ENCODE data around the gene UGGT1.
A peak's percentile ranks its signal among the peaks of the same experiment; 100 is the strongest.

The UGGT1 gene

DNA sequence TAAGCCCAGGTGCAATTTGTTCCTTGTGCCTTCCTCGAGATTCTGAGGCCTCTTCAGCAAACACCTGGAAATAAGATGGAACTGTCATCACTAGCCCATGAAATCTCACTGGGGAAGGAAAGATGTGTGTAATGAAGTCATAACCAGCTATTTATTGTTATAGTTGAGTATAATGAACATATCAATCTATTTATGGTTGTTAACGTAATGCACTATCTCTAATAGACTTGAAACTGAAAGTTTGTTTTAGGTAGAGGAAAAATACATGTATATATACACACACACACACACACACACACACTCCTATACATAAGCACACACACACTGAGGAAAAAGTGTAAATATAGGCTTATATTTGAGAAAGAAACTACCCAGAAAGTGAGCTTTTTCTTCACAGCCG is 62.8 kb downstream of the UGGT1 start:
- H3K4me3 ChIP-seq (ENCODE audit: low read length): 0 out of 2 replicates have a peak overlapping the region, but pooled peaks have one; percentile 15
- peaks cover 79% of the 10 kb centered on the region for H3K4me1 ChIP-seq (ENCODE audit: control insufficient read depth, low read length)
- H3K9me2 ChIP-seq (replicated peaks; ENCODE audit: control insufficient read depth, low read length): no peaks in the 10 kb centered on the region
- peaks cover 13% of the 10 kb centered on the region for H3F3A ChIP-seq (ENCODE audit: control insufficient read depth, insufficient read depth)
- no peaks in the 10 kb centered on the region for H3K9me3 ChIP-seq (ENCODE audit: control insufficient read depth, insufficient read depth, low read length)
- no peaks in the 10 kb centered on the region for H4K20me1 ChIP-seq (ENCODE audit: control insufficient read depth, insufficient read depth, low read depth, low read length)
- peaks cover 84% of the 10 kb centered on the region for H3K36me3 ChIP-seq (ENCODE audit: control insufficient read depth, low read length)
- peak overlapping the region; percentile 34 for H3K4me2 ChIP-seq (ENCODE audit: low read length)
- peaks cover 16% of the 10 kb centered on the region; the same call in 1 of the 2 replicates for H3K79me2 ChIP-seq (ENCODE audit: control insufficient read depth, low read length)
- no peak for TF ChIP-seq EZH2phosphoT487 (IDR thresholded peaks at IDR 0.05; ENCODE audit: borderline replicate concordance, low read length)
- TF ChIP-seq, protein P1, sequence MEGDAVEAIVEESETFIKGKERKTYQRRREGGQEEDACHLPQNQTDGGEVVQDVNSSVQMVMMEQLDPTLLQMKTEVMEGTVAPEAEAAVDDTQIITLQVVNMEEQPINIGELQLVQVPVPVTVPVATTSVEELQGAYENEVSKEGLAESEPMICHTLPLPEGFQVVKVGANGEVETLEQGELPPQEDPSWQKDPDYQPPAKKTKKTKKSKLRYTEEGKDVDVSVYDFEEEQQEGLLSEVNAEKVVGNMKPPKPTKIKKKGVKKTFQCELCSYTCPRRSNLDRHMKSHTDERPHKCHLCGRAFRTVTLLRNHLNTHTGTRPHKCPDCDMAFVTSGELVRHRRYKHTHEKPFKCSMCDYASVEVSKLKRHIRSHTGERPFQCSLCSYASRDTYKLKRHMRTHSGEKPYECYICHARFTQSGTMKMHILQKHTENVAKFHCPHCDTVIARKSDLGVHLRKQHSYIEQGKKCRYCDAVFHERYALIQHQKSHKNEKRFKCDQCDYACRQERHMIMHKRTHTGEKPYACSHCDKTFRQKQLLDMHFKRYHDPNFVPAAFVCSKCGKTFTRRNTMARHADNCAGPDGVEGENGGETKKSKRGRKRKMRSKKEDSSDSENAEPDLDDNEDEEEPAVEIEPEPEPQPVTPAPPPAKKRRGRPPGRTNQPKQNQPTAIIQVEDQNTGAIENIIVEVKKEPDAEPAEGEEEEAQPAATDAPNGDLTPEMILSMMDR (IDR thresholded peaks at IDR 0.05; ENCODE audit: low read depth, low read length, poor library complexity, severe bottlenecking): no peak
- H3K27ac ChIP-seq (ENCODE audit: low read depth, low read length): peak overlapping the region; percentile 81
- no peaks in the 10 kb centered on the region for H3K27me3 ChIP-seq (ENCODE audit: control insufficient read depth, low read length)

DNA sequence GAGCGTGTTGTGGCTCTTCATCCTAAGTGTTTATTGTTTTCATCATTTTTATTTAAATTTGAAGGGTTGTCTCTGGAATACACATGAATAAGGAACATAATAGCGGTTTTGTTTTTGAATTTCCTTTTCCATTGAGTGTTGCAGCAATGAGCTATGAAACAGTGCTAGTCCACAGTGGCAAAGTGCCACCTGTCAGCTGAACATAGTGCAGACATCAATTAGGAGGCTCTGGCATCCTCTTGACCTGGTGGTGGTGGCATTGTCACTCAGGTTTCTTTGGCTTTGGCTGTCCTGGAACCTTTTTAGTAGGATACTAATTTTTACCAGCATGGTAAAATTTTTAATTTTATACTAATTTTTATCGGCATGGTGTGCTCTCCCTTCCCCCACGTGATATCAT is 63.2 kb downstream of the UGGT1 start:
- Histone ChIP-seq H4K20me1 (ENCODE audit: control insufficient read depth, insufficient read depth, low read depth, low read length) (no peaks in the 10 kb centered on the region), H3K4me3 (ENCODE audit: low read length) (0 out of 2 replicates have a peak overlapping the region, but pooled peaks have one; percentile 15), H3K9me3 (ENCODE audit: control insufficient read depth, insufficient read depth, low read length) (no peaks in the 10 kb centered on the region), H3F3A (ENCODE audit: control insufficient read depth, insufficient read depth) (peaks cover 13% of the 10 kb centered on the region), H3K27me3 (ENCODE audit: control insufficient read depth, low read length) (no peaks in the 10 kb centered on the region), H3K4me2 (ENCODE audit: low read length) (peak overlapping the region; percentile 34), H3K4me1 (ENCODE audit: control insufficient read depth, low read length) (peaks cover 74% of the 10 kb centered on the region), H3K79me2 (ENCODE audit: control insufficient read depth, low read length) (peaks cover 14% of the 10 kb centered on the region; the same call in 1 of the 2 replicates), H3K9me2 (replicated peaks; ENCODE audit: control insufficient read depth, low read length) (no peaks in the 10 kb centered on the region), H3K27ac (ENCODE audit: low read depth, low read length) (peak overlapping the region; percentile 81), H3K36me3 (ENCODE audit: control insufficient read depth, low read length) (peaks cover 84% of the 10 kb centered on the region)
- no peak for TF ChIP-seq EZH2phosphoT487 (IDR thresholded peaks at IDR 0.05; ENCODE audit: borderline replicate concordance, low read length)
- TF ChIP-seq, protein P1 (IDR thresholded peaks at IDR 0.05; ENCODE audit: low read depth, low read length, poor library complexity, severe bottlenecking): no peak

DNA sequence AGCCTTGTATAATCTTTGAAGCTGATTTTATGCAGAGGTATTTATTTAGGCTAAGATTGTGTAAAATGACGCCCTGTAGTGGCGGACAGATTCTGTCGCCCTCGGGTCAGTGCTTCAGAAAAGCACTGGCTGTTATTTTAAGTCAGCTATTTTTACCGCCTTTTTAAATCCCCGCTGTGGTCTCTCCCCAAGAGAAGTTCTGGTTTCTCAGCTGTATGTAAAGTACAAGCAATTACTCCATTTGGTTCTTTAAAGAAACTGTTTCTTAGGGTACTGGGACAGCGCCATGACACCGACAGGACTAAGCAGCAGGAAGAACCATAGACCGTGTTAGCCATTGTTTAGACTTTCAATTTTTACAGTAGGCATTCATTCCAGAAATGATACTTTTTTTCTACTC is 65.0 kb downstream of the UGGT1 start:
- Histone ChIP-seq H4K20me1 (ENCODE audit: control insufficient read depth, insufficient read depth, low read depth, low read length) (no peaks in the 10 kb centered on the region), H3K4me2 (ENCODE audit: low read length) (peak overlapping the region; percentile 48), H3K9me2 (replicated peaks; ENCODE audit: control insufficient read depth, low read length) (no peaks in the 10 kb centered on the region), H3K4me3 (ENCODE audit: low read length) (peak overlapping the region; percentile 20), H3K9me3 (ENCODE audit: control insufficient read depth, insufficient read depth, low read length) (no peaks in the 10 kb centered on the region), H3K36me3 (ENCODE audit: control insufficient read depth, low read length) (peaks cover 92% of the 10 kb centered on the region), H3K27ac (ENCODE audit: low read depth, low read length) (peak overlapping the region; percentile 81), H3F3A (ENCODE audit: control insufficient read depth, insufficient read depth) (peaks cover 9% of the 10 kb centered on the region), H3K27me3 (ENCODE audit: control insufficient read depth, low read length) (no peaks in the 10 kb centered on the region), H3K4me1 (ENCODE audit: control insufficient read depth, low read length) (peaks cover 64% of the 10 kb centered on the region), H3K79me2 (ENCODE audit: control insufficient read depth, low read length) (peaks cover 14% of the 10 kb centered on the region; the same call in 1 of the 2 replicates)
- TF ChIP-seq, protein P1 (IDR thresholded peaks at IDR 0.05; ENCODE audit: low read depth, low read length, poor library complexity, severe bottlenecking): no peak
- no peak for TF ChIP-seq EZH2phosphoT487 (IDR thresholded peaks at IDR 0.05; ENCODE audit: borderline replicate concordance, low read length)

Measured in DOHH2 (cell line).